ENCODE results near the gene NUDCD2. TPM values are rescaled to one million over a fixed set of nuclear protein-coding genes. Genes with fewer than 3 reads are reported as not detected.

Gene NUDCD2
- total and polyA plus RNA-seq, 11 donors = 1.6 to 17.1 (median 12.8) TPM

- WGBS, 4 donors = 83 to 87% (median 87%) methylated on average over 10 of the region's 10 CpGs
- no peaks in the 10 kb centered on the region for H3K9me3 ChIP-seq
- H3K4me1 ChIP-seq = peaks cover 0 to 16% (median 0%) of the 10 kb centered on the region in 12 donors
- H3K4me3 ChIP-seq = no peak overlapping the region
- no peaks in the 10 kb centered on the region for H3K27me3 ChIP-seq
- H3K36me3 ChIP-seq = no peaks in the 10 kb centered on the region
- intact Hi-C loops (cut with DNase I) = loop anchor here in 1 of 10 donors (5.0 to 10.0 kb wide), 2 partner anchors 1190 to 1857 kb away; partner anchors contain the start of gene GABRB2
- no peak for TF ChIP-seq CTCF (IDR thresholded peaks at IDR 0.05)
- TF ChIP-seq POLR2A (IDR thresholded peaks at IDR 0.05) = no peak
- ATAC-seq (no peak), DNase-seq (no peak)
- H3K27ac ChIP-seq = no peak overlapping the region
Observed at GRCh38 chr5:163404364-163405173, 55.3 kb downstream of the NUDCD2 start.

GRCh38 chr5:163402007-163402406 lies 57.9 kb downstream of the NUDCD2 start:
- Histone ChIP-seq H3K4me1 (peaks cover 0 to under 1% (median 0%) of the 10 kb centered on the region in 12 donors), H3K9me3 (no peaks in the 10 kb centered on the region), H3K27me3 (no peaks in the 10 kb centered on the region), H3K27ac (no peak overlapping the region), H3K36me3 (no peaks in the 10 kb centered on the region), H3K4me3 (no peak overlapping the region)
- ATAC-seq (no peak), DNase-seq (no peak)
- 82 to 89% (median 86%) methylated on average over 2 of the region's 2 CpGs for WGBS, 4 donors
- no peak for TF ChIP-seq CTCF (IDR thresholded peaks at IDR 0.05)
- no peak for TF ChIP-seq POLR2A (IDR thresholded peaks at IDR 0.05)
- intact Hi-C loops (cut with DNase I) = loop anchor here in 1 of 10 donors (10.0 kb wide), 1 partner anchor 1187 kb away; no protein-coding TSS in a partner anchor

GRCh38 chr5:163401271-163401670 lies 58.6 kb downstream of the NUDCD2 start:
- Histone ChIP-seq H3K36me3 (no peaks in the 10 kb centered on the region), H3K27me3 (no peaks in the 10 kb centered on the region), H3K27ac (no peak overlapping the region), H3K4me1 (no peaks in the 10 kb centered on the region), H3K4me3 (no peak overlapping the region), H3K9me3 (no peaks in the 10 kb centered on the region)
- TF ChIP-seq POLR2A (IDR thresholded peaks at IDR 0.05) = no peak
- TF ChIP-seq CTCF (IDR thresholded peaks at IDR 0.05) = no peak
- WGBS, 4 donors = 66 to 76% (median 69%) methylated on average over 4 of the region's 4 CpGs
- no peak for ATAC-seq
- intact Hi-C loops (cut with DNase I) = loop anchor here in 1 of 10 donors (10.0 kb wide), 1 partner anchor 1186 kb away; no protein-coding TSS in a partner anchor
- no peak for DNase-seq

- Histone ChIP-seq H3K4me1 (no peaks in the 10 kb centered on the region), H3K36me3 (no peaks in the 10 kb centered on the region), H3K27me3 (no peaks in the 10 kb centered on the region), H3K27ac (no peak overlapping the region), H3K9me3 (no peaks in the 10 kb centered on the region), H3K4me3 (no peak overlapping the region)
- intact Hi-C loops (cut with DNase I) = loop anchor here in 1 of 10 donors (10.0 kb wide), 1 partner anchor 1185 kb away; no protein-coding TSS in a partner anchor
- DNase-seq = no peak
- TF ChIP-seq CTCF (IDR thresholded peaks at IDR 0.05) = no peak
- TF ChIP-seq POLR2A (IDR thresholded peaks at IDR 0.05) = no peak
- no peak for ATAC-seq
- WGBS, 4 donors = 71 to 84% (median 73%) methylated on average over 4 of the region's 4 CpGs
Observed at GRCh38 chr5:163399923-163400322, 60.0 kb downstream of the NUDCD2 start.
